HPDE6-E6E7 (cell line): ENCODE data around the gene KANSL1.
A peak's percentile ranks its signal among the peaks of the same experiment; 100 is the strongest.

ENCODE experiments used
- DNase-seq: peaks from one replicate; pipeline ENCODE4 v3.0.0; 2011; ENCODE audit warnings: missing footprints; ENCODE audit errors: extremely low spot score

The KANSL1 gene

DNA sequence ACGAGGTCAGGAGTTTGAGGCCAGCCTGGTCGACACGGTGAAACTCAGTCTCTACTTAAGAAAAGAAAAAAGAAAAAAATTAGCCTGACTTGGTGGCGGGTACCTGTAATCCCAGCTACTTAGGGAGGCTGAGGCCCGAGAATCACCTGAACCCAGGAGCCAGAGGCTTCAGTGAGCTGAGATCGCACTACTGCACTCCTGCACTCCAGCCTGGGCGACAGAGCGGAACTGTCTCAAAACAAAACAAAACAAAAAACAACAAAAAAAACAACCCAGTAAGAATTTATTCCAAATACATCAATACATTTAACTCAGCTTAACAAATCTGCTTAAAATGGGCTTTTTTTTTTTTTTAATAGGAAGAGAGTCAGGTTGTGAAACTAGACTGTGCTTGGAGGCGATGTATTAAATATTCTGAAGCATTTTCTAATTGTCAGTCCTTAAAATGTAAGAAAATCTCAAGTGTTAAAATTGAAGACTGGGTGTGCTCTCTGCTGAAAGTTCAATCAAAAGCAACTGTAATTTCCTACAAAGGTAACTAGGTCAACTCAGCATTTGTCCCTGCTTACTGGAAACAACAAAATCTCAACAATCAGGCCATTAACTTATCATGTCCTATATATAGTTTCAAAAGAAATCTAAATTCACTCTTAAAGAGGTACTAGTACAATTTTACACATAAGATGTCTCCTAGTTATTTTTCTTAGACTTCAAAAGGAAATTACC is 23.2 kb downstream of the KANSL1 start:
- no peak for DNase-seq

DNA sequence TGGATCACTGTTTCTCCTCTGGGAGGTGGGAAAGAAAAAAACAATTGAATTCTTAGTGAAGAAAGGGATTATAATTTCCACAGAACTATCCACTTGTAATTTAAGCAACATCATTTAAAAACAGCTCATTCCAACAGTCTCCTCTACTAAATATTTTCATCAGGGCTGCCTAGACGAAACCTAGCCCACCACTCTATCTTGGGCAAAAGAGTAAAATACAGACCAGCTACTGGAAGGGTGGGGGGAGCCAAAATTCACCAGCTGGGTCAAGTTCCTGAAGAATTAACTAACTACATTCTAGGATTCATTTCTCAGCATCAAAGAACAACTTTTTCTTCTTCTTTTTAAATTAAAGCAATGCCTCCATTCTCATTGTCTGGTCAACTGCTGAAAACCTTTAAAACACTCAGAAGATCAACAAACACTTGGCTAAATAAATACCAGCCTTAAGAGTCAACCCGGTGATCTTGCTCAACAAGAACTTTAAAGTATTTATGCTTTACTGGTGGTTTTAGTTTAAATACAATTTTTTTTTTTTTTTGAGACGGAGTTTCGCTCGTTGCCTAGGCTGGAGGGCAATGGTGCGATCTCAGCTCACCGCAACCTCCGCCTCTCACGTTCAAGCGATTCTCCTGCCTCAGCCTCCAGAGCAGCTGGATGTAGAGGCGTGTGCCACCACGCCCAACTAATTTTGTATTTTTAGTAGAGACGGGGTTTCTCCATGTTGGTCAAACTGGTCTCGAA is 25.2 kb downstream of the KANSL1 start:
- no peak for DNase-seq

DNA sequence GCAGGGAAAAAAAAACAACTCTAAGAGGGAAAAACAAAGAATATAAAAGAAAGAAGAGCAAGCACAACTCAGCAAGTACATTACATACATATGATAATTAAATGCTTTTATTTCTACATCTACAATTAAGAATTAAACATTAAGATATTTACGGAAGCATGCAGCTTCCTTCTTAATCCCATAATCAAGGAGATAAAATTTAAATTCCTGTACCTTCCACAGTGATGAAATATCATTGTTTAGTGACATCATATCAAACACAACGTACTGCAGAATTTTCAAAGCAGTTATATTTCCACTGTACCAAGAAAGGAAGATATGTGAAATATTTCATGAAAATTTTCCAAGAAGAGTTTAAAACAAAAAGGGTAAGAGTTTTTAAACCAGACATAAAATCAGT is 26.0 kb downstream of the KANSL1 start:
- no peak for DNase-seq

- no peak for DNase-seq
Measured at GRCh38 chr17:46166692-46167249, 26.5 kb downstream of the KANSL1 start.

DNA sequence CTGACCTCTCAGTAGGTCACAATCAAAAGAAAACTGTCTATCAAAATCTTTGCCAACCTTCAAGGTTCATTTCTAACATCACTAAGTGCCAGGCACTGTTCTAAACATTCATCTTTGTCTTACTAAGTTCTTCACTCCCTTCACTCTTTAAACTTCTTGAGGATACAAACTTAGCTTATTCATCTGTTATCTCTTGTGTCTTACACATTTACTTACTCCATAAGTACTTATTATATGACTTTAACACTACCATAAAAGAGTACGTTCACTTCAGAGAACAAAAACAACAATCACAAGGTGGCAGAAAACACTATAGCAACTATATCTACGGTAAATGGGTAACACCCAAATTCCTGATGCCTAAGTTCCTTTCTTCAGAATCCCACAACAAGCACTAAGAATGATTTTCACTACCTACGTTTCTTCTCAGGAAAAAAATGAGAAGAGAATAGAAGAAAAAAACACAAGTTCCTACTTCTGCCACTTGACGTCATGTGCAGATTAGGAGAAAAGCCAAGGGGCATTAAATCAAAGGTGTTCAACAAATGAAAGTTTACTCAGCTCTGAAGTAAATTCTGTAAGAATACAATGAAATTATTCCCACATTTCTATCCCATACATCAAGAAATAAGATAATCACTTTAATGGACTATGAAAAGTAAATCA is 29.2 kb downstream of the KANSL1 start:
- DNase-seq, result no peak

GRCh38 chr17:46163316-46163715 is 29.9 kb downstream of the KANSL1 start:
- DNase-seq, result peak; percentile 60

DNA sequence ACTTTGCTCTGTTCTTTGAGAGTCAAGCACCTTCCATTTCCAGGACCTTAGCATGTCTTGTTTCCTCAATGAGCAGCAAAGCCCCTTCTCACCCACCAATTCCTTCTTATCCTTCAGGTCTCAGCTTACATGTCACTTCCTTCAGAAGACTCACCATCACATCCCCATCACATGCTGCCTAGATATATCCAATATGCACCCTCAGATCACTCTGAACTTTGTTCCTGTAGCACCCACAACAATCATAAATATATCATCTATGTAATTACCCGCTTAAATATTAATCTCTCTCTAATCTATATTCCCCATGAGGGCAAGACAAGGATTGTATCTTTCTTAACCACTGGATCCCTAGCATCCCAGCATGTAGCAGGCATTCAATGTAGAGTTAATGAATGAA is 30.4 kb downstream of the KANSL1 start:
- DNase-seq, result no peak

- no peak for DNase-seq
Measured at GRCh38 chr17:46160169-46160568, 33.1 kb downstream of the KANSL1 start.

DNA sequence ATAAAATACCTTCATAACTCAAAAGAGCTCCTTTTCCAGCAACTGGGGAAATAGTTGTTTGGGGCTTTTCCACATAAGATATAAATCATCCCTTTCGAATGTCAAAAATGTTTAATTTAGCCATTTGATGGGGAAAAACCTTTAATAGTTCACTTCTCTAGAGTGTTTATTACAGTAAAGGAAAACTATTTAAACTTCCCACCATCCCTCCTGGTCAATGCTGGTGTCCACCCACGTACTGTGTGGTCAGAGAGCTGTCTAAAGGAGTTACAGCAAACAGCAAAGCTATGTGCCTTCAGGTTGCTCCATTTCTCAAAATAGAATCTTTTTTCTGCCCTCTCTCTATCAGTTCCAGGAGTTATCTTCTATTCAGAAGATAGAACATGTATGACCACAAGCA is 33.5 kb downstream of the KANSL1 start:
- no peak for DNase-seq

- no peak for DNase-seq
Measured at GRCh38 chr17:46158323-46159296, 34.6 kb downstream of the KANSL1 start.

- no peak for DNase-seq
Measured at GRCh38 chr17:46157443-46158062, 35.7 kb downstream of the KANSL1 start.

GRCh38 chr17:46154151-46154816 is 38.9 kb downstream of the KANSL1 start:
- DNase-seq, result no peak

GRCh38 chr17:46152423-46152822 is 40.8 kb downstream of the KANSL1 start:
- no peak for DNase-seq

- no peak for DNase-seq
Measured at GRCh38 chr17:46151762-46152161, 41.5 kb downstream of the KANSL1 start.

DNA sequence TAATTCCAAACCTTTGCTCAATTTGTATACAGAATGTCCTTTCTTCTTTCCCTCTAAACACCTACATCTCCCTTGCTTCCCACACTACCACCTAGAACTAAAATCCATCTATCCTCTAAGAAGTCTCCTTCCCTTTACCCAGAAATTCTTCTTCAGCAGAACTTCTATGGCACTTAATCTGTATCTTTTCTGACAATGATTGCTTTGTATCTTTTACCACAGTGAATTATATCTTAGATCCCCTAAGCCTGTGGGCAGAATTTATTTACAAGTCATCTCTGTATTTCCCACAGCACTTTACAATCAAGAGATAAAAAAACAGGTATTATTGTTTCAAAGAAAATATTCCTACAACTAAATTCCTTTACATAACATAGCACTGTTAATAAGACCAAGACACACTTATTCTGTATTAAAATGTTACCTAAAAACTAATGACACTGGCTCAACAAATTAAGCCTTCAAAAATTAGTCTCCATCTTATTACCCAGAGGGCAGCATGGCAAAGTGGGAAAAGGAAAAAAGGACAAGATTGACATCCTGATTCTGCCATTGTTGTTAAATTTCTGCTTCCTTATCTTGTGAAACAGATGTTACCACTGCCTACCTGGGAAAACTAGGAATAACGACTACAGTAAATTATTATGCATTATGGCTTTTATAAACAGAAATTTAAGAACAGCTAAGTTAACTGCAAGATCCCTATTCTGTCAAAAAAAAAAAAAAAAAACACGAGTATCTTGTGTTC is 42.8 kb downstream of the KANSL1 start:
- DNase-seq, result no peak

DNA sequence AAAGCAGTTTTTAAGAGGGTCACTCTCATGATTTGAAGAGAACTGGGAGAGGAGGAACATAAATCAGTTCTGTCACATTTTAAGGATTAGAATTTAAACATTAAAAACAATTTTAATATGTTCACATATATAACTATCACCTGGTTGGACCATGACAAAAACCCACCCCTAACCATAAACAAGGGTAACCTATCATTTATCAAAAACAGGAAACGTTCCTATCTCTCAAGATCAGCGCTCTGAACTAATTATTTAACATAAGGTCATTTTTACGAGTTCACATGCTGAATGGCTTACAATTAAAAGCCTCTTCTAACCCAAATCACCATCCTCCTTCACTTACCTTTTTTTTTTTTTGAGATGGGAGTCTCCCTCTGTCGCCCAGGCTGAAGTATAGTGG is 45.0 kb downstream of the KANSL1 start:
- DNase-seq, result no peak

DNA sequence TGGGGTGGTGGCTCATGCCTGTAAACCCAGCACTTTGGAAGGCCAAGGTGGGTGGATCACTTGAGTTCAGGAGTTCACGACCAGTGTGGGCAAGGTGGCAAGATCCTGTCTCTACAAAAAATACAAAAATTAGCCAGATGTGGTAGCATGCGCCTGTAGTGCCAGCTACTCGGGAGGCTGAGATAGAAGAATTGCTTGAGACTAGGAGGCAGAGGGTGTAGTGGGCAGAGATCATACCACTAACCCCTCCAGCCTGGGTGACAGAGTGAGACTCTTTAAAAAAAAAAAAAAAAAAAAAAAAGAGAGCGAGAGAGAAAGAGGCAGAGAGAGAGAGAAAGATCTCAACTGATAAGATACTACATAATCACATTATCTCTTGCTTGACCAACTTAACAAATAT is 45.9 kb downstream of the KANSL1 start:
- no peak for DNase-seq

DNA sequence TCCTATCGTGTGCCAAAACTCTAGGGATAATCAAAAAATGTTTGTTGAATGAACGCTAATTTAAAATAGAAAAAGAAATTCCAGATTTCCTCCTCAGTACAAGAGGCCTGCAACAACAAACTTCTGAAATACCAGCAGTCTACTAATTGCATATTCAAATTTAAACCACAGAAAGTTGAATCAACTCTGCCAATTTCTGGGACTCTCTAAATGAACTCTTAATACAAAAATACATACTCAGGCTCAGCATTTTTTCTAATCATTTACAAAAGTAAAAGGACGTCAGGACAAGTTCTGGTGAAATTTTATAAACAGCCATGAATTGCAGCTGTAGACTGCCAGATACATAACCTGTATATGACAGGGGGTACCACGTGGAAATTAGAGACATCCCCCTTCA is 49.0 kb downstream of the KANSL1 start:
- DNase-seq, result no peak

- DNase-seq, result no peak
Measured at GRCh38 chr17:46143827-46144236, 49.4 kb downstream of the KANSL1 start.

GRCh38 chr17:46141645-46142044 is 51.6 kb downstream of the KANSL1 start:
- DNase-seq, result no peak
